GM13976 (cell line): ENCODE results near the gene CRB1.

Experiments
- DNase-seq: peaks from one replicate; pipeline ENCODE4 v3.0.0; 2012; ENCODE audit warnings: low spot score
- in situ Hi-C: fragments of 300-500 bp; cut with MboI; formaldehyde crosslinking; loops from one replicate; pipeline ENCODE4 v1.12.0; 2022; ENCODE audit warnings: low sequenced_read_pairs, mixed read lengths, inconsistent platforms; ENCODE audit not compliant: unreplicated experiment
- TF ChIP-seq, protein P1 (sequence below): IDR thresholded peaks from 2 replicates; pipeline ENCODE4 v1.5.1; 2012; ENCODE audit warnings: borderline replicate concordance, mild to moderate bottlenecking; ENCODE audit not compliant: insufficient read depth; ENCODE audit errors: extremely low read depth, missing control alignments, control extremely low read depth

Gene CRB1

DNA sequence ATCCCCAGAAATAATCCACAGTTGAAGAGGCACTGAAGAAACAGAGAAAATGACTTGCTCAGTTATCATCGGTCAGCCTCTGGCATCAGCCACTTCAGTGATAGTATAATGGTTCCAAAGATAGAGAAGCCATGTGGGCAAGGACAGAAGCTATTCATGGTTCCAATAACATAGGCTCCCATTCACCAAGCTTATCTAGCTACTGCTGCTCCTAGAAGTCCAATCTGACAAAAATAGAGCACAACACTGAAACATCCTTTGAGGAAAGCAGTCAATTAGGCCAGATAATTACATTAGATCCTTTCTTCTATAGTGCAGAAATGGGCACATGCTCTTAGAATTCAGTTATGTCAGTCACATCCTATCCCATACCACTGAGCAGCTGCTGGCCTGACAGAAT lies 33.5 kb upstream of the CRB1 start:
- in situ Hi-C loops: no loop called here
- DNase-seq: no peak
- TF ChIP-seq, protein P1, sequence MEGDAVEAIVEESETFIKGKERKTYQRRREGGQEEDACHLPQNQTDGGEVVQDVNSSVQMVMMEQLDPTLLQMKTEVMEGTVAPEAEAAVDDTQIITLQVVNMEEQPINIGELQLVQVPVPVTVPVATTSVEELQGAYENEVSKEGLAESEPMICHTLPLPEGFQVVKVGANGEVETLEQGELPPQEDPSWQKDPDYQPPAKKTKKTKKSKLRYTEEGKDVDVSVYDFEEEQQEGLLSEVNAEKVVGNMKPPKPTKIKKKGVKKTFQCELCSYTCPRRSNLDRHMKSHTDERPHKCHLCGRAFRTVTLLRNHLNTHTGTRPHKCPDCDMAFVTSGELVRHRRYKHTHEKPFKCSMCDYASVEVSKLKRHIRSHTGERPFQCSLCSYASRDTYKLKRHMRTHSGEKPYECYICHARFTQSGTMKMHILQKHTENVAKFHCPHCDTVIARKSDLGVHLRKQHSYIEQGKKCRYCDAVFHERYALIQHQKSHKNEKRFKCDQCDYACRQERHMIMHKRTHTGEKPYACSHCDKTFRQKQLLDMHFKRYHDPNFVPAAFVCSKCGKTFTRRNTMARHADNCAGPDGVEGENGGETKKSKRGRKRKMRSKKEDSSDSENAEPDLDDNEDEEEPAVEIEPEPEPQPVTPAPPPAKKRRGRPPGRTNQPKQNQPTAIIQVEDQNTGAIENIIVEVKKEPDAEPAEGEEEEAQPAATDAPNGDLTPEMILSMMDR: no peak

DNA sequence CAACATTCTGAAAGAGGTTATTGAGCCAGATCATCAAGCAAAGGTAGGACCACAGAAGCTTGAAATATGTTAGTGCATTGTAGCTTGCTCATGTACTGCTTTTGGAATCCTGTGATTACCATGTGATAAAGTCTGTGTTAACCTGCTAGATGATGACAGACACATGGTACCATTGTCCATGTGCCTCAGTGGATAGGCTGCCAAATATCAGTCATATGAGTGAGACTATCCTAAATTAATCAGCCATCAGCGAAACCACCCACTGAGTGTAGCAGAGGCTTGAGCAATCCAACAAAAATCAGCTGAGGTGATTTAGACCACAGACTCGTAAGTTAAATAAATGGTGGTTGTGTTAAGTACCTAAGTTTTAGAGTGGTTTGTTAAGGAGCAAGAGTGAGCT lies 32.7 kb upstream of the CRB1 start:
- TF ChIP-seq, protein P1: no peak
- DNase-seq: no peak
- in situ Hi-C loops: no loop called here

- DNase-seq: no peak
- TF ChIP-seq, protein P1: no peak
- in situ Hi-C loops: no loop called here
Measured at GRCh38 chr1:197247465-197247864, 20.6 kb upstream of the CRB1 start.

DNA sequence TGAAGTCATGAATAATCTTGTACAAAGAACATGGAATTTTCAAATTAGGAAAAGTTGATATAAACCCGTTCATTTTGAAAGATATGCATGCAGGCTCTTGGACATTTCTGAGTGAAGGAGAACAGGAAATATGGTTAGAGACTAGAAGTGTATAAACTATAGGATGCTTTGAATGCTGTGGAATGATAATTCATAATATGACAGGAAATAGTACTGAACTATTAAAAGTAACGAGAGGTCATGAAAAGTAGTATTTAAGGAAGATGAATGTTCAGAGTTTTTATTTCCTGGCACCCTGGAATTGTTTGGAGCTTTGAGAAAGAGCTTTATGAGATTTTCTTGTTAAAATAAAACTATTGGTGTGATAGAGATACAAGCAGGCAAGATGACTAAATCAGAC lies 18.7 kb upstream of the CRB1 start:
- TF ChIP-seq, protein P1: no peak
- in situ Hi-C loops: no loop called here
- no peak for DNase-seq

GRCh38 chr1:197250616-197251015 lies 17.4 kb upstream of the CRB1 start:
- TF ChIP-seq, protein P1: no peak
- DNase-seq: no peak
- in situ Hi-C loops: no loop called here

- in situ Hi-C loops: no loop called here
- no peak for DNase-seq
- TF ChIP-seq, protein P1: no peak
Measured at GRCh38 chr1:197252973-197253372, 15.1 kb upstream of the CRB1 start.

DNA sequence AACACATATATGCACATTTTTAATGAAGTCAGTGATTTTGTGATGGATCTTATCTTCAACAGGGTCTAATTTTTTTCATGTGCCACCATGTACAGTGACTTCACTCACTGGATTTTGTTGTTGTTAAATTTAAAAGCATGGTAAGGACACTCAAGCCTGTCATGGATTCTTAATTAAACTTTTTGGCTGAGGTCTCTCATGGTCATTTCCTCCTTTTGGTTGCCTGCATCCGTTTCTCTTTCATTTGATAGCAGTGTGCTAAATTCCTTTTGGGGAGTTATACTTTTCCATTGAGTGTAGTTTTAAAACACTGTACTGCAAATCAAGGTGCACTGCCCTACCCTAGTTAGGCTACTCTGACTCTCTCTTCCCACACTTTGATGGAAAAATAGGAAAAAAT lies 13.2 kb upstream of the CRB1 start:
- in situ Hi-C loops: no loop called here
- TF ChIP-seq, protein P1: no peak
- DNase-seq: no peak
